ENCODE results near the gene GBA2. TPM values are rescaled to one million over a fixed set of nuclear protein-coding genes. Genes with fewer than 3 reads are reported as not detected.

GBA2 gene
- polyA plus RNA-seq, 4 donors: 63.4 to 176 (median 136) TPM

DNA sequence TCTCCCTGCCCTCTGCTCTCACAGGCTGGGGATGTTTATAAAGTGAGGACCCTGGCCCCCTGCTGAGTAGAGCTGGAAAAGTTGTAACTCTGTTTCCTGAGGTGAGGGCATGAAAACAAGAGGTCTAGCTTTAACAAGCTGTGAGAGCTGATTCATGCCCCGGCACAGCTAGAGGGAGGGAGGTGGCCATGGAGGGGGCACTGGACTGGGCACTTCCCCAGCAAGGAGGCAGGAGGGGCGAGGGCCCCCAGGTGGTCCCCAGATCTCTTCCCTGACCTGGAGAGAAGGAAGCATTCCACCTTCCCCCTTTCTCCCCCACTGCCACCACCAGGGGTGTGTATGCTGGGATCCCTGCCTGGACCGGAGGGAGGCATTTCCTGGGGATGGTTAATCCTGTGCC lies 5.2 kb upstream of the GBA2 start, which contains the start of gene MSMP:
MSMP (minus strand) TSS at position 13 of the 400 bp plus-strand sequence. CDS start 147 bp downstream, outside the sequence.
- DNase-seq (no peak), FAIRE-seq (no peak)
- H3K9me3 ChIP-seq (ENCODE audit: control insufficient read depth in 2 of 2, insufficient read depth in 1 of 2, low read depth in 1 of 2, low read length in 1 of 2): no peaks in the 10 kb centered on the region
- no peaks in the 10 kb centered on the region for H3K27me3 ChIP-seq (ENCODE audit: control insufficient read depth in 3 of 3, insufficient read depth in 3 of 3, low read length in 3 of 3)
- 53 to 61% (median 56%) methylated on average over 3 of the region's 3 CpGs for WGBS, 3 donors
- no peak within 1 kb of the TSS for H3K27ac ChIP-seq (ENCODE audit: low read depth in 1 of 3, low read length in 2 of 3)
- H3K36me3 ChIP-seq (ENCODE audit: control insufficient read depth in 3 of 3, insufficient read depth in 2 of 3, low read depth in 1 of 3, low read length in 3 of 3): peaks cover 4 to 43% (median 13%) of the 10 kb centered on the region in 3 donors
- no peak within 1 kb of the TSS for H3K4me3 ChIP-seq (ENCODE audit: low read depth in 1 of 3, low read length in 3 of 3)
- H3K4me1 ChIP-seq (ENCODE audit: control insufficient read depth in 3 of 3, insufficient read depth in 2 of 3, low read depth in 1 of 3, low read length in 2 of 3): peaks cover 0 to 23% (median 3%) of the 10 kb centered on the region in 3 donors

DNA sequence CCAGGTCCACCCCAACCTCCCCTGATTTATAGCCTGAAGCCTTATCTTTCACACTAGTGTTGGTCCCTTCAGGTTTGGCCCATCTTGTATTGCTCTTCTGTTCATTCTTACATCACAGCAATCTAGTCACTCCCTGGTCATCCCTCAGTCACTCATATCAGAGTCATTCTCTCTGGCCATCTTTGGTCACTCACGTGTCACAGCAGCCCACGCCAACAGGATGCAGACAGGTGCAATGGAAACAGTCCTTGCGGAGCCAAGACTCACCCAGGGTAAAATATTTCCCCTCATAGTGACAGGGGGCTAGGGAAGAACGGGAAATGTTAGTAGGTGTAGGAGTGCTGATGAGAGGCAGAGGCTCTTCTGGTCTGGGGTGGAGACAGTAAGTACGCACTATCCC lies 4.4 kb upstream of the GBA2 start:
- Histone ChIP-seq H3K27me3 (ENCODE audit: control insufficient read depth in 3 of 3, insufficient read depth in 3 of 3, low read length in 3 of 3) (no peaks in the 10 kb centered on the region), H3K36me3 (ENCODE audit: control insufficient read depth in 3 of 3, insufficient read depth in 2 of 3, low read depth in 1 of 3, low read length in 3 of 3) (peaks cover 4 to 46% (median 13%) of the 10 kb centered on the region in 3 donors), H3K9me3 (ENCODE audit: control insufficient read depth in 2 of 2, insufficient read depth in 1 of 2, low read depth in 1 of 2, low read length in 1 of 2) (no peaks in the 10 kb centered on the region), H3K27ac (ENCODE audit: low read depth in 1 of 3, low read length in 2 of 3) (no peak overlapping the region), H3K4me3 (ENCODE audit: low read depth in 1 of 3, low read length in 3 of 3) (no peak overlapping the region), H3K4me1 (ENCODE audit: control insufficient read depth in 3 of 3, insufficient read depth in 2 of 3, low read depth in 1 of 3, low read length in 2 of 3) (peaks cover 0 to 15% (median 1%) of the 10 kb centered on the region in 3 donors)
- DNase-seq: no peak
- WGBS, 3 donors: 92 to 93% (median 92%) methylated on average over 5 of the region's 5 CpGs
- no peak for FAIRE-seq

DNA sequence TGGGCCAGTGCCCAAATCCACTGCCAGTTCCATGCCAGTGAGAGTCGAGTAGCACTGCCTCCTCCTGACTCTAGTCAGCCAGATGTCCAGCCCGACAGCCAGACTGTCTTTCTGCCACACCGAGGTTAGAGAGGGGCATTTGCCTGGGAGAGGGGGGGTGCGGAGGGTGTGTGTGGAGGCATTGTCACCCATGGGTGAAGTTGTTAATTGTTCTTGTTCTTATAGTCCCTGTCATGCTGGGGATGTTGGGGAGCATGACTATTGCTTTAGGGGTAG lies 1.2 kb upstream of the GBA2 start:
- Histone ChIP-seq H3K9me3 (ENCODE audit: control insufficient read depth in 2 of 2, insufficient read depth in 1 of 2, low read depth in 1 of 2, low read length in 1 of 2) (no peaks in the 10 kb centered on the region), H3K4me3 (ENCODE audit: low read depth in 1 of 3, low read length in 3 of 3) (peak overlapping the region in 2 of 3 donors; percentile 67 to 99)
- no peak for DNase-seq

DNA sequence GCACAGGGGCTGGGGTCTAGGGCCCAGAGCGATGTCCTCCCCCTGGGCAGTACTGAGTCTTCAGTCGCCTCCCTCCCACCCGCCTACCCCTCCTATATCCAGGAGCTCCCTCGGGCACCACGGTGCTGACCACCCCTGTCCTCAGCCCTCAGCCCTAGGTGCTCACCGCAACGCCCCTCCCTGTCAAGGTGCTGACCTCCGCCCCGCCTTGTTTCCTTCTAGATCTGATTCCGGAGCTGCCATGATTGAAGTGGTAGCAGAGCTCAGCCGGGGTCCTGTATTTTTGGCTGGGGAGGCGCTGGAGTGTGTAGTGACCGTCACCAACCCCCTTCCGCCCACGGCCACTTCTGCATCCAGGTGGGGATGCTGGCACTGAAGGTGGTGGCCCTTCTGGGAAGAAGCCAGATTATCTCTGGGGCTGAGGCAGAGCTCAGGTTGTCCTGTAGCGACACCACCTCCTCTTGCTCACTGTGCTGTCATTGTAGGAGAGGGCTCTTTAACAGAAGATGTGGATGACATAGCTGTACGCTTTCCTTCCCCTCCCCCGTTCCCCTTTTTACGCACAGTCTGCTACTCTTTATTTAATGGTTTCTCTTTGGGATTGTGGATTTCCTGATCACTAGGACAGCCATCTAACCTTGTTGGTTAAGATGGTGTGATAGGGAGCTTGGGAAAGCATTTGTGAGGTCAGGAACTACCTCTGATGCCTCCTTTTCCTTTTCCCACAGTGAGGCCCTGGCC lies 657 bp upstream of the GBA2 start:
- H3K4me3 ChIP-seq (ENCODE audit: low read depth in 1 of 3, low read length in 3 of 3): peak overlapping the region; percentile 67 to 99 (median 84)
- H3K27ac ChIP-seq (ENCODE audit: low read depth in 1 of 3, low read length in 2 of 3): peak overlapping the region; percentile 88 to 99 (median 94)
- H3K36me3 ChIP-seq (ENCODE audit: control insufficient read depth in 3 of 3, insufficient read depth in 2 of 3, low read depth in 1 of 3, low read length in 3 of 3): peaks cover 4 to 48% (median 13%) of the 10 kb centered on the region in 3 donors
- 1 to 4% (median 3%) methylated on average over 17 to 19 of the region's 19 CpGs for WGBS, 3 donors
- no peaks in the 10 kb centered on the region for H3K9me3 ChIP-seq (ENCODE audit: control insufficient read depth in 2 of 2, insufficient read depth in 1 of 2, low read depth in 1 of 2, low read length in 1 of 2)
- no peaks in the 10 kb centered on the region for H3K27me3 ChIP-seq (ENCODE audit: control insufficient read depth in 3 of 3, insufficient read depth in 3 of 3, low read length in 3 of 3)
- DNase-seq (peak; percentile 78 to 82), FAIRE-seq (no peak)
- H3K4me1 ChIP-seq (ENCODE audit: control insufficient read depth in 3 of 3, insufficient read depth in 2 of 3, low read depth in 1 of 3, low read length in 2 of 3): peaks cover 0 to 15% (median 11%) of the 10 kb centered on the region in 3 donors

More for the DNA sequence above, 1.2 kb upstream of the GBA2 start:
- FAIRE-seq: no peak
- peaks cover 4 to 43% (median 13%) of the 10 kb centered on the region in 3 donors for H3K36me3 ChIP-seq (ENCODE audit: control insufficient read depth in 3 of 3, insufficient read depth in 2 of 3, low read depth in 1 of 3, low read length in 3 of 3)
- H3K27me3 ChIP-seq (ENCODE audit: control insufficient read depth in 3 of 3, insufficient read depth in 3 of 3, low read length in 3 of 3): no peaks in the 10 kb centered on the region
- H3K27ac ChIP-seq (ENCODE audit: low read depth in 1 of 3, low read length in 2 of 3): peak overlapping the region; percentile 88 to 99 (median 94)
- H3K4me1 ChIP-seq (ENCODE audit: control insufficient read depth in 3 of 3, insufficient read depth in 2 of 3, low read depth in 1 of 3, low read length in 2 of 3): peaks cover 0 to 15% (median 11%) of the 10 kb centered on the region in 3 donors
- 59 to 66% (median 62%) methylated on average over 4 of the region's 4 CpGs for WGBS, 3 donors

DNA sequence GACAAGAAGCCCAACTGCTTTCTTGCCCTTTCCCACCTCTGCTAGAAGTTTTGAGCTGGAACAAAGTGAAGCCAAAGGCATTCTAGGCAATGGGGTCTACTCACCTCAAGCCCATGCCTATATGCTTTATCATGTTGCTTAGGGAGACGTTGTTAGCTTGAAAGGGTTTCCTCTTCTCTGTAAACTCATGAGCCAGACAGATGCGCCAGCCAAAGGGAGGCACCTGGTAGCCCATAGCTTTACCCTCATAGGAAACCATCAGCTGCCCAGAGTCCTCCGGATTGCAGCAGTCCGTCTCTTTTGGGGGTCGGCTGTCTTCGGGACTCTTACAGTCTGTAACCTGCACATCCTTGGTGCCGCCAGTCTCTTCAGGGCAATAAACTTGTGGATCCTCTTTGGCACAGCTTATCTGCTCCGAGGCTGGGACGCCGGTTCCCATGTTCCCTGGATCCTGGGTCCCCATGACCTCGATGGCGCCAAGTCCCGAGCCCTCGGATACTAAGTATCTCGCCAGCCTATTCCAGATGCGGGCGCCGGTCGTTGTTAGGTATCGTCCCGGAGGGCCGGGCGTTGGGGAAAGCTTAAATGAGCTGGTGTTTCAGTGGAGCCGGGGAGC lies 678 bp downstream of the GBA2 start:
- H3K9me3 ChIP-seq (ENCODE audit: control insufficient read depth in 2 of 2, insufficient read depth in 1 of 2, low read depth in 1 of 2, low read length in 1 of 2): no peaks in the 10 kb centered on the region
- H3K27ac ChIP-seq (ENCODE audit: low read depth in 1 of 3, low read length in 2 of 3): peak overlapping the region; percentile 88 to 99 (median 94)
- peaks cover 0 to 15% (median 11%) of the 10 kb centered on the region in 3 donors for H3K4me1 ChIP-seq (ENCODE audit: control insufficient read depth in 3 of 3, insufficient read depth in 2 of 3, low read depth in 1 of 3, low read length in 2 of 3)
- no peaks in the 10 kb centered on the region for H3K27me3 ChIP-seq (ENCODE audit: control insufficient read depth in 3 of 3, insufficient read depth in 3 of 3, low read length in 3 of 3)
- FAIRE-seq (no peak), DNase-seq (peak in 1 of 2 donors; percentile 32)
- peak overlapping the region; percentile 67 to 99 (median 84) for H3K4me3 ChIP-seq (ENCODE audit: low read depth in 1 of 3, low read length in 3 of 3)
- peaks cover 8 to 47% (median 14%) of the 10 kb centered on the region in 3 donors for H3K36me3 ChIP-seq (ENCODE audit: control insufficient read depth in 3 of 3, insufficient read depth in 2 of 3, low read depth in 1 of 3, low read length in 3 of 3)
- 0 to 1% (median 0%) methylated on average over 24 of the region's 24 CpGs for WGBS, 3 donors

DNA sequence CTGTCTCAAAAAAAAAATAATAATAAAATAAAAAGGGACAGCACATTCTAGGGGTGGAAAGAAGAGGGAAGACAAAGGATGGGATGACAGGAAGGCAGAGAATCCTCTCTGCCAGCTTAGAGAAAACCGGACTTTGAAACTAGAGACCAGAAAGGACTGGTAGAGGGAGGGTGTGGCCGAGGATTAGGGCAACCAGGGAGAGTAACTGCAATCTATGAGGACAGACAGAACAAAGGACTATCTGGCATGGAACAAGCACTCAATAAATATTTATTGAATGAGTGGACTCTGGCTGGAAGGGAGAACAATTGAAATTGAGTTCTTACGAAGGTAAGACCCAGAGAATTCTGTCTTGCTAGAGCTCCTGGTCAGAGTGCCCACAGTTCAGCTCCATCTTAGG lies 2.4 kb downstream of the GBA2 start:
- WGBS, 3 donors: 15 to 47% (median 33%) methylated on average over 3 of the region's 3 CpGs
- no peaks in the 10 kb centered on the region for H3K9me3 ChIP-seq (ENCODE audit: control insufficient read depth in 2 of 2, insufficient read depth in 1 of 2, low read depth in 1 of 2, low read length in 1 of 2)
- peak; percentile 77 to 96 for DNase-seq
- H3K36me3 ChIP-seq (ENCODE audit: control insufficient read depth in 3 of 3, insufficient read depth in 2 of 3, low read depth in 1 of 3, low read length in 3 of 3): peaks cover 11 to 42% (median 15%) of the 10 kb centered on the region in 3 donors
- H3K4me1 ChIP-seq (ENCODE audit: control insufficient read depth in 3 of 3, insufficient read depth in 2 of 3, low read depth in 1 of 3, low read length in 2 of 3): peaks cover 0 to 15% (median 11%) of the 10 kb centered on the region in 3 donors
- H3K27me3 ChIP-seq (ENCODE audit: control insufficient read depth in 3 of 3, insufficient read depth in 3 of 3, low read length in 3 of 3): no peaks in the 10 kb centered on the region
- peak overlapping the region; percentile 2 to 99 (median 67) for H3K4me3 ChIP-seq (ENCODE audit: low read depth in 1 of 3, low read length in 3 of 3)
- FAIRE-seq: no peak
- peak overlapping the region; percentile 88 to 99 (median 94) for H3K27ac ChIP-seq (ENCODE audit: low read depth in 1 of 3, low read length in 2 of 3)

DNA sequence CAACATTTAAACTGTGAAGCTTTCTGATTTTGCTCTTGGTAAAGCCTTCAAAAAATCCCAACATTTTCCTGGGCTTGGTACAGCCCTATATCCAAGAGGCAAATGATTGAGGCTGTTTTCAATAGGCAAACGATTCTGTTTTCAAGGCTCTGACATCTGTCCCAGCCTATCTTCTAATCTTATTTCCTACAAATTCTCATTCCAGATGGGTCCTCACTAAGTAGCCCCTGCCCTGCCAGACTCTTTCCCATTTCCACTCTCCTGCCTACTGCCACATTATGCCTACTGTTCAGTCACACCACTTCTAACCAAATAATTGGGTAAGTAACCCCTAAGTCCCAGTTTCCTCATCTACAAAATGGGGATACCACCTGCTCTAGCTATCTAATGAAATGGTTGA lies 3.5 kb downstream of the GBA2 start:
- DNase-seq: no peak
- 6 to 58% (median 18%) methylated on average over 1 of the region's 1 CpG for WGBS, 3 donors
- Histone ChIP-seq H3K27me3 (ENCODE audit: control insufficient read depth in 3 of 3, insufficient read depth in 3 of 3, low read length in 3 of 3) (no peaks in the 10 kb centered on the region), H3K4me3 (ENCODE audit: low read depth in 1 of 3, low read length in 3 of 3) (peak overlapping the region in 2 of 3 donors; percentile 67 to 99), H3K27ac (ENCODE audit: low read depth in 1 of 3, low read length in 2 of 3) (peak overlapping the region; percentile 10 to 66 (median 33)), H3K9me3 (ENCODE audit: control insufficient read depth in 2 of 2, insufficient read depth in 1 of 2, low read depth in 1 of 2, low read length in 1 of 2) (no peaks in the 10 kb centered on the region), H3K36me3 (ENCODE audit: control insufficient read depth in 3 of 3, insufficient read depth in 2 of 3, low read depth in 1 of 3, low read length in 3 of 3) (peaks cover 11 to 42% (median 20%) of the 10 kb centered on the region in 3 donors), H3K4me1 (ENCODE audit: control insufficient read depth in 3 of 3, insufficient read depth in 2 of 3, low read depth in 1 of 3, low read length in 2 of 3) (peaks cover 0 to 14% (median 11%) of the 10 kb centered on the region in 3 donors)
- no peak for FAIRE-seq

DNA sequence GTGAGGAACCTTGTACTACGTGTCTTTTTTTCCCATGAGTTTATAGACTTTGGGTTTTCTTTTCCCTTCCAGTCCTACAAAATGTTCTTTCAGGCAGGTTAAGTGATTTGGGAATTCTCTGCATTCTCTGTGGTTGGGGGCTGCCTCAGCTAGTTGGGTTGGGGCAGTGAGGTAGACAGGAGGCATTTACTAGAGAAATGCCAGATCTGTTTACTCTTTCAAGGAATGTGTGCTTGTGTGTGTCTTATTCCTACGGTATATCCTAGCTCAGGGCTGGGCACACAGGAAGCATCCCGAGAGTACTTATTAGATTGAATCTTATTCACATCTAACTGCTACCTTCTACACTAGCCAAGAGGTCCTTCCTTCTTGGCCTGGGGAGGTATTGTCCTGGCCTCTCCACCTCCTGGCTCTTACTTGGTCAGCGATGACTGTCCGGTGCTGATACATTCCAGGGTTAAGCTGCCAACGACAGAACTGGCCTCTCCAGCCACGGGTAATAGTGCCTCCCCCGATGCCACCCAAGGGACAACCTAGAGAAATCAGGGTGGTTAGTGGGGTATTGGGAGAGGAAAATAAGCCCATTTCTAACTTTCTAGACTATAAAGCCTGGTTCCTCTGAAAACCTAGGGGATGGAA lies 5.0 kb downstream of the GBA2 start:
- H3K4me3 ChIP-seq (ENCODE audit: low read depth in 1 of 3, low read length in 3 of 3): no peak overlapping the region
- H3K27me3 ChIP-seq (ENCODE audit: control insufficient read depth in 3 of 3, insufficient read depth in 3 of 3, low read length in 3 of 3): no peaks in the 10 kb centered on the region
- peaks cover 0 to 11% (median 7%) of the 10 kb centered on the region in 3 donors for H3K4me1 ChIP-seq (ENCODE audit: control insufficient read depth in 3 of 3, insufficient read depth in 2 of 3, low read depth in 1 of 3, low read length in 2 of 3)
- H3K9me3 ChIP-seq (ENCODE audit: control insufficient read depth in 2 of 2, insufficient read depth in 1 of 2, low read depth in 1 of 2, low read length in 1 of 2): no peaks in the 10 kb centered on the region
- WGBS, 3 donors: 83 to 87% (median 87%) methylated on average over 8 of the region's 8 CpGs
- H3K36me3 ChIP-seq (ENCODE audit: control insufficient read depth in 3 of 3, insufficient read depth in 2 of 3, low read depth in 1 of 3, low read length in 3 of 3): peaks cover 17 to 56% (median 33%) of the 10 kb centered on the region in 3 donors
- FAIRE-seq (no peak), DNase-seq (no peak)
- H3K27ac ChIP-seq (ENCODE audit: low read depth in 1 of 3, low read length in 2 of 3): peak overlapping the region in 1 of 3 donors; percentile 14

Measured in small intestine (tissue), 7 donors.